GM21526 (cell line): ENCODE data around the gene VIT.
"Not testable (repeated sequence)": the region's sequence is repeated elsewhere in the genome, so short reads cannot be mapped to it uniquely, and the experiment has no call there.

Experiments
- ATAC-seq: cut with Tn5 transposase; IDR thresholded peaks from one replicate; pipeline ENCODE4 v1.9.1; 2021; ENCODE audit warnings: moderate library complexity; ENCODE audit not compliant: unreplicated experiment, low FRiP score

The VIT gene

GRCh38 chr2:36676364-36676763 lies 20.1 kb upstream of the VIT start:
- no peak for ATAC-seq

GRCh38 chr2:36677386-36677785 lies 19.1 kb upstream of the VIT start:
- no peak for ATAC-seq

GRCh38 chr2:36677996-36678605 lies 18.4 kb upstream of the VIT start:
- no peak for ATAC-seq

GRCh38 chr2:36678856-36679255 lies 17.7 kb upstream of the VIT start:
- no peak for ATAC-seq

GRCh38 chr2:36680012-36680411 lies 16.5 kb upstream of the VIT start:
- ATAC-seq = no peak

- no peak for ATAC-seq
Measured at GRCh38 chr2:36682562-36682961, 13.9 kb upstream of the VIT start.

- ATAC-seq = no peak
Measured at GRCh38 chr2:36683002-36683401, 13.5 kb upstream of the VIT start.

- not testable (repeated sequence) for ATAC-seq
Measured at GRCh38 chr2:36688291-36688690, 8.2 kb upstream of the VIT start.

GRCh38 chr2:36689013-36689412 lies 7.5 kb upstream of the VIT start:
- not testable (repeated sequence) for ATAC-seq

GRCh38 chr2:36692121-36692520 lies 4.4 kb upstream of the VIT start:
- no peak for ATAC-seq

- no peak for ATAC-seq
Measured at GRCh38 chr2:36693825-36694224, 2.7 kb upstream of the VIT start.

- ATAC-seq = no peak
Measured at GRCh38 chr2:36695746-36696415, 626 bp upstream of the VIT start.

GRCh38 chr2:36697424-36698066 lies 1.0 kb downstream of the VIT start:
- ATAC-seq = no peak

GRCh38 chr2:36698993-36699392 lies 2.5 kb downstream of the VIT start:
- ATAC-seq = no peak

- no peak for ATAC-seq
Measured at GRCh38 chr2:36700311-36700710, 3.8 kb downstream of the VIT start.

GRCh38 chr2:36701391-36701795 lies 4.9 kb downstream of the VIT start:
- no peak for ATAC-seq

- ATAC-seq = no peak
Measured at GRCh38 chr2:36701918-36702317, 5.4 kb downstream of the VIT start.

GRCh38 chr2:36702781-36703180 lies 6.3 kb downstream of the VIT start:
- ATAC-seq = no peak

- no peak for ATAC-seq
Measured at GRCh38 chr2:36704475-36705150, 8.1 kb downstream of the VIT start.

GRCh38 chr2:36705326-36706020 lies 9.0 kb downstream of the VIT start:
- ATAC-seq = no peak
